K562 (cell line): ENCODE results near the gene ADORA3. TPM values are rescaled to one million over a fixed set of nuclear protein-coding genes. Genes with fewer than 3 reads are reported as not detected.

ENCODE experiments used
- CBX5 ChIP-seq: IDR thresholded peaks from 2 replicates; pipeline ENCODE4 v1.6.1; 2014; ENCODE audit warnings: low read depth, borderline replicate concordance
- EP300 ChIP-seq: IDR thresholded peaks from 2 replicates; pipeline ENCODE4 v1.6.1; 2012; ENCODE audit warnings: low read length, improper control_type of control experiment
- EZH2 ChIP-seq: IDR thresholded peaks from 2 replicates; pipeline ENCODE4 v1.6.1; 2012; ENCODE audit warnings: low read depth, mild to moderate bottlenecking, inconsistent platforms, low read length, borderline replicate concordance
- FOXK2 ChIP-seq, 2 experiments: fragments of 450-650 bp; IDR thresholded peaks in 1 of 2; conservative IDR thresholded peaks in 1 of 2; 2 replicates each; pipeline ENCODE4 v1.6.1; 2016; ENCODE audit warnings: low read depth in 2 of 2, mild to moderate bottlenecking in 1 of 2
- GTF2A2 ChIP-seq: IDR thresholded peaks from 2 replicates; pipeline ENCODE4 v1.6.1; 2016; ENCODE audit warnings: mild to moderate bottlenecking, missing genetic modification characterization, missing compliant biosample characterization
- HDGF ChIP-seq: fragments of 450-650 bp; IDR thresholded peaks from 2 replicates; pipeline ENCODE4 v1.6.1; 2016
- HOMEZ ChIP-seq: fragments of 250-450 bp; sonication (Bioruptor Pico); IDR thresholded peaks from 2 replicates; pipeline ENCODE4 v1.4.0; 2020; ENCODE audit warnings: mild to moderate bottlenecking, moderate library complexity
- ILF3 ChIP-seq: fragments of 450-650 bp; IDR thresholded peaks from 2 replicates; pipeline ENCODE4 v1.6.1; 2018; ENCODE audit warnings: antibody characterized with exemption, mild to moderate bottlenecking, moderate library complexity, borderline replicate concordance
- KAT7 ChIP-seq: sonication (generic); formaldehyde crosslinking; IDR thresholded peaks from 2 replicates; pipeline ENCODE4 v1.8.0; 2022; ENCODE audit warnings: missing genetic modification reagents, mild to moderate bottlenecking, borderline replicate concordance
- KDM4B ChIP-seq, 2 experiments: fragments of 450-650 bp in 1 of 2; sonication (generic) in 1 of 2; IDR thresholded peaks; 2 replicates each; pipeline ENCODE4 v1.6.1; 2016 to 2017; ENCODE audit warnings: borderline replicate concordance in 2 of 2, antibody characterized with exemption in 1 of 2, low read depth in 1 of 2, mild to moderate bottlenecking in 1 of 2
- MAZ ChIP-seq, 2 experiments: fragments of 450-650 bp in 1 of 2; sonication (generic) in 1 of 2; formaldehyde crosslinking; IDR thresholded peaks in 1 of 2; conservative IDR thresholded peaks in 1 of 2; 2 replicates each; pipeline versions ENCODE4 v1.4.0 to v1.5.0; 2020; ENCODE audit warnings: mild to moderate bottlenecking in 1 of 2, missing genetic modification reagents in 1 of 2
- NR1H2 ChIP-seq: sonication (generic); formaldehyde crosslinking; IDR thresholded peaks from 2 replicates; pipeline ENCODE4 v1.4.0; 2020; ENCODE audit warnings: mild to moderate bottlenecking, missing genetic modification reagents
- POLR2G ChIP-seq: fragments of 200-400 bp; formaldehyde crosslinking; IDR thresholded peaks from 2 replicates; pipeline ENCODE4 v1.6.1; 2017; ENCODE audit warnings: low read depth, mild to moderate bottlenecking, antibody characterized with exemption, low read length, moderate library complexity
- PRPF4 ChIP-seq: fragments of 200-400 bp; formaldehyde crosslinking; IDR thresholded peaks from one replicate; pipeline ENCODE4 v1.6.1; 2017; ENCODE audit warnings: low read length, low read depth, mild to moderate bottlenecking; ENCODE audit not compliant: insufficient read depth, poor library complexity, severe bottlenecking
- RAD51 ChIP-seq: fragments of 450-650 bp; IDR thresholded peaks from 2 replicates; pipeline ENCODE4 v1.7.1; 2016; ENCODE audit warnings: low read depth, mild to moderate bottlenecking, borderline replicate concordance
- SIN3B ChIP-seq: fragments of 450-650 bp; IDR thresholded peaks from 2 replicates; pipeline ENCODE4 v1.6.1; 2017; ENCODE audit warnings: low read depth, mild to moderate bottlenecking, moderate library complexity
- SIRT6 ChIP-seq: IDR thresholded peaks from one replicate; pipeline ENCODE4 v1.6.1; 2012; ENCODE audit warnings: low read depth, mild to moderate bottlenecking, control low read depth, inconsistent platforms, low read length, moderate library complexity
- STAT5B ChIP-seq: fragments of 250-450 bp; sonication (Bioruptor Pico); IDR thresholded peaks from 2 replicates; pipeline ENCODE4 v1.8.0; 2021; ENCODE audit warnings: mild to moderate bottlenecking, inconsistent platforms
- USF2 ChIP-seq: sonication (generic); formaldehyde crosslinking; IDR thresholded peaks from 2 replicates; pipeline ENCODE4 v1.5.0; 2020; ENCODE audit warnings: missing genetic modification reagents
- XRCC5 ChIP-seq: fragments of 200-400 bp; formaldehyde crosslinking; IDR thresholded peaks from 2 replicates; pipeline ENCODE4 v1.6.1; 2017; ENCODE audit warnings: low read depth, mild to moderate bottlenecking, low read length
- ZNF133 ChIP-seq: fragments of 250-450 bp; sonication (Bioruptor Pico); IDR thresholded peaks from 2 replicates; pipeline ENCODE4 v1.4.0; 2020; ENCODE audit warnings: mild to moderate bottlenecking
- ZNF668 ChIP-seq: fragments of 250-450 bp; sonication (Bioruptor Pico); IDR thresholded peaks from 2 replicates; pipeline ENCODE4 v1.8.0; 2022; ENCODE audit warnings: mild to moderate bottlenecking, inconsistent platforms
- ZNF77 ChIP-seq: fragments of 250-450 bp; sonication (Bioruptor Pico); IDR thresholded peaks from 2 replicates; pipeline ENCODE4 v1.5.0; 2020
- polyA plus RNA-seq, 8 experiments: library from polyadenylated mRNA; depleted of rRNA in 4 of 8; stranded (reverse) in 5 of 8; unstranded in 3 of 8; fragments of >200 nt; fragmentation: Nextera tagmentation in 2 of 8; fragmentation: Illumina TruSeq in 1 of 8; extraction: Ambion mirVana in 2 of 8; extraction: Trizol in 1 of 8; gene quantifications; 2 replicates each; pipeline versions ENCODE4 v1.2.1 to v1.2.3, GENCODE V29; 2011 to 2014; ENCODE audit warnings: inconsistent platforms in 1 of 8, missing spikeins in 1 of 8
- total RNA-seq, 7 experiments: library from RNA; depleted of rRNA in 6 of 7; stranded (reverse); fragments of >200 nt in 6 of 7; fragmentation: Illumina TruSeq in 2 of 7; extraction: Trizol in 2 of 7; gene quantifications; 2 replicates each; pipeline versions ENCODE4 v1.2.1 to v1.2.3, GENCODE V29; 2011 to 2021; ENCODE audit warnings: low replicate concordance in 1 of 7
- TF ChIP-seq, protein P1 (sequence below): fragments of 450-650 bp; formaldehyde crosslinking; IDR thresholded peaks from 2 replicates; pipeline ENCODE4 v1.4.0; 2022; ENCODE audit warnings: missing genetic modification characterization
- TF ChIP-seq, protein P2 (sequence below): sonication (generic); formaldehyde crosslinking; IDR thresholded peaks from 2 replicates; pipeline ENCODE4 v1.9.0; 2022; ENCODE audit warnings: mild to moderate bottlenecking, missing genetic modification reagents

Gene ADORA3
- total and polyA plus RNA-seq, 9 of the 15 experiments (the other 6 are each of a cell fraction or from before 2014, with no cell fraction given), result 0.09 to 0.35 (median 0.16) TPM; not detected in 3

GRCh38 chr1:111463029-111463683 lies 40.3 kb downstream of the ADORA3 start (continued):
- no peak for TF ChIP-seq KDM4B (IDR thresholded peaks at IDR 0.05; ENCODE audit: borderline replicate concordance in 2 of 2, low read depth in 1 of 2)
- TF ChIP-seq NR1H2, result no peak
- TF ChIP-seq SIN3B, result no peak
- no peak for TF ChIP-seq ZNF668 (CRISPR knock-in tag)
- TF ChIP-seq POLR2G, result no peak
- no peak for TF ChIP-seq EP300
- TF ChIP-seq GTF2A2, result no peak
- TF ChIP-seq, protein P1, sequence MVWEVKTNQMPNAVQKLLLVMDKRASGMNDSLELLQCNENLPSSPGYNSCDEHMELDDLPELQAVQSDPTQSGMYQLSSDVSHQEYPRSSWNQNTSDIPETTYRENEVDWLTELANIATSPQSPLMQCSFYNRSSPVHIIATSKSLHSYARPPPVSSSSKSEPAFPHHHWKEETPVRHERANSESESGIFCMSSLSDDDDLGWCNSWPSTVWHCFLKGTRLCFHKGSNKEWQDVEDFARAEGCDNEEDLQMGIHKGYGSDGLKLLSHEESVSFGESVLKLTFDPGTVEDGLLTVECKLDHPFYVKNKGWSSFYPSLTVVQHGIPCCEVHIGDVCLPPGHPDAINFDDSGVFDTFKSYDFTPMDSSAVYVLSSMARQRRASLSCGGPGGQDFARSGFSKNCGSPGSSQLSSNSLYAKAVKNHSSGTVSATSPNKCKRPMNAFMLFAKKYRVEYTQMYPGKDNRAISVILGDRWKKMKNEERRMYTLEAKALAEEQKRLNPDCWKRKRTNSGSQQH (CRISPR knock-in tag), result no peak
- no peak for TF ChIP-seq CBX5
- TF ChIP-seq, protein P2, sequence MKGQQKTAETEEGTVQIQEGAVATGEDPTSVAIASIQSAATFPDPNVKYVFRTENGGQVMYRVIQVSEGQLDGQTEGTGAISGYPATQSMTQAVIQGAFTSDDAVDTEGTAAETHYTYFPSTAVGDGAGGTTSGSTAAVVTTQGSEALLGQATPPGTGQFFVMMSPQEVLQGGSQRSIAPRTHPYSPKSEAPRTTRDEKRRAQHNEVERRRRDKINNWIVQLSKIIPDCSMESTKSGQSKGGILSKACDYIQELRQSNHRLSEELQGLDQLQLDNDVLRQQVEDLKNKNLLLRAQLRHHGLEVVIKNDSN, result no peak
- no peak for TF ChIP-seq PRPF4
- peak in 1 of 2 experiments; percentile 42; a peak in 1 of 4 replicates for TF ChIP-seq MAZ (CRISPR knock-in tag; conservative IDR thresholded peaks at IDR 0.05 in 1 of 2, IDR thresholded peaks at IDR 0.05 in 1 of 2)
- TF ChIP-seq XRCC5, result no peak
- no peak for TF ChIP-seq ZNF77
- no peak for TF ChIP-seq HDGF
- TF ChIP-seq ILF3, result 0 out of 2 replicates have a peak, but pooled peaks have one; percentile 21
- TF ChIP-seq SIRT6, result no peak
- TF ChIP-seq STAT5B, result no peak
- no peak for TF ChIP-seq USF2 (CRISPR knock-in tag)
- no peak for TF ChIP-seq EZH2
- TF ChIP-seq FOXK2 (conservative IDR thresholded peaks at IDR 0.05 in 1 of 2, IDR thresholded peaks at IDR 0.05 in 1 of 2; ENCODE audit: low read depth in 2 of 2), result 0 out of 4 replicates have a peak, but pooled peaks of 1 of the 2 experiments have one; percentile 17
- no peak for TF ChIP-seq RAD51
- TF ChIP-seq ZNF133 (CRISPR knock-in tag), result no peak
- no peak for TF ChIP-seq HOMEZ (CRISPR knock-in tag)
- TF ChIP-seq KAT7, result no peak
